HG03066 (cell line): ENCODE measurements around the gene SEPHS1.
"Not testable (repeated sequence)": the region's sequence is repeated elsewhere in the genome, so short reads cannot be mapped to it uniquely, and the experiment has no call there.

ENCODE experiments used
- ATAC-seq: cut with Tn5 transposase; IDR thresholded peaks from one replicate; pipeline ENCODE4 v1.9.1; 2021; ENCODE audit warnings: low read depth; ENCODE audit not compliant: unreplicated experiment

Gene SEPHS1

GRCh38 chr10:13330980-13331379 is 17.1 kb downstream of the SEPHS1 start:
- ATAC-seq: not testable (repeated sequence)

- no peak for ATAC-seq
Measured at GRCh38 chr10:13329565-13329964, 18.5 kb downstream of the SEPHS1 start.

GRCh38 chr10:13328613-13329012 is 19.5 kb downstream of the SEPHS1 start:
- no peak for ATAC-seq

- ATAC-seq: no peak
Measured at GRCh38 chr10:13328126-13328525, 20.0 kb downstream of the SEPHS1 start.

- ATAC-seq: no peak
Measured at GRCh38 chr10:13327534-13327933, 20.6 kb downstream of the SEPHS1 start.

GRCh38 chr10:13322615-13323148 is 25.4 kb downstream of the SEPHS1 start:
- ATAC-seq: no peak

GRCh38 chr10:13321576-13321975 is 26.5 kb downstream of the SEPHS1 start:
- ATAC-seq: no peak

- ATAC-seq: no peak
Measured at GRCh38 chr10:13319166-13319565, 28.9 kb downstream of the SEPHS1 start.

- ATAC-seq: no peak
Measured at GRCh38 chr10:13317474-13317873, 30.6 kb downstream of the SEPHS1 start.

- no peak for ATAC-seq
Measured at GRCh38 chr10:13316635-13317311, 31.3 kb downstream of the SEPHS1 start.

GRCh38 chr10:13315361-13315760 is 32.7 kb downstream of the SEPHS1 start:
- no peak for ATAC-seq

- ATAC-seq: no peak
Measured at GRCh38 chr10:13311177-13311575, 36.9 kb downstream of the SEPHS1 start.

GRCh38 chr10:13310518-13311176 is 37.4 kb downstream of the SEPHS1 start:
- no peak for ATAC-seq

- no peak for ATAC-seq
Measured at GRCh38 chr10:13309792-13310191, 38.3 kb downstream of the SEPHS1 start.

GRCh38 chr10:13308096-13308495 is 40.0 kb downstream of the SEPHS1 start:
- no peak for ATAC-seq

- ATAC-seq: no peak
Measured at GRCh38 chr10:13306103-13306502, 42.0 kb downstream of the SEPHS1 start.

GRCh38 chr10:13302821-13303555 is 45.1 kb downstream of the SEPHS1 start:
- ATAC-seq: no peak

GRCh38 chr10:13299437-13300287 is 48.4 kb downstream of the SEPHS1 start, which contains the start of gene PHYH:
Gene PHYH, minus strand, starts transcription at chr10:13300064. Its CDS starts 22 bp downstream, at chr10:13300042.
- peak; percentile 61 for ATAC-seq

- no peak for ATAC-seq
Measured at GRCh38 chr10:13298748-13299436, 49.2 kb downstream of the SEPHS1 start.

- no peak for ATAC-seq
Measured at GRCh38 chr10:13296476-13296875, 51.6 kb downstream of the SEPHS1 start.
